ENCODE results near the gene FCGR3A.
"Not testable (repeated sequence)": the region's sequence is repeated elsewhere in the genome, so short reads cannot be mapped to it uniquely, and the experiment has no call there.

DNA sequence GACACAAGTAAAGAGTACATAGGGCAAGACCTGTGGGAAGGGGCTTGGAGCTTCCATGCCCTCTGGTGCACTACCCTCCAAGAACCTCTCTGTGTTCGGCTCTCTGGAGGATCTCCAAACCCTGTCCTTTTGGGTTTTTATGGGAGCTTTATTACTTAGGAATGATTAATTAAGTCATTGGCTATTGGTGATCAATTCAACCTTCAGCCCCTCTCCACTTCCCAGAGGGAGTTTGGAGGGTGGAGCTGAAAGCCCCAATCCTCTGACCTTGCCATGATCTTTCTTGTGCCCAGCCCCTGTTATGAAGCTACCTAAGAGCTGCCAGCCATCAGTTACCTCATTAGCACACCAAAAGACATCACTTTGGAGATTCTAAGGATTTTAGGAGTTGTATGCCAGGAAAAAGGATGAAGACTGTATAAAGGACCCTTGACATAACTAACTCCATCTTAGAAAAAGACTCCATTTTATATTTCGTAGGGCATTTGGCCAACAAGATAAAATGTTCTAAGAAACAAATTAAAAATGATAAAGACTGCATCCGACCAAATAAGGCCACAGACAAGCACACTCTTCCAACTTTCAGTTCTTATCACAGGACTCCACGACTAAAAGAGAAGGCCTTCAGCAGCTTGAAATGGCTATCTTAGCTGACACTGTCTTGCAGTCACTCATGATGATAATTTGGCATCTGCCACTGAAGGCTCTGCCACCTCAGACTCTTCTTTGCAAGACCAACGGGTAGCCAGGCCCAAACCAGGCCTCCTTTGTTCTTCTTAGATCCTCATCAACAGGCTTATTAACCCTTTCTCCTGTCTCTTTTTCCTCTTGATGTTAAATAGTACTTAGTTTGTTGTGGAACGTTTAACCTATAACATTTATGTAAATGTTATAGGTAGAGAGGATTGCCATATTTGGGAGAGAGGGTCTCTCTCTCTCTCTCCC, 8.2 kb upstream of the FCGR3A start:
- TF ChIP-seq, protein P1, sequence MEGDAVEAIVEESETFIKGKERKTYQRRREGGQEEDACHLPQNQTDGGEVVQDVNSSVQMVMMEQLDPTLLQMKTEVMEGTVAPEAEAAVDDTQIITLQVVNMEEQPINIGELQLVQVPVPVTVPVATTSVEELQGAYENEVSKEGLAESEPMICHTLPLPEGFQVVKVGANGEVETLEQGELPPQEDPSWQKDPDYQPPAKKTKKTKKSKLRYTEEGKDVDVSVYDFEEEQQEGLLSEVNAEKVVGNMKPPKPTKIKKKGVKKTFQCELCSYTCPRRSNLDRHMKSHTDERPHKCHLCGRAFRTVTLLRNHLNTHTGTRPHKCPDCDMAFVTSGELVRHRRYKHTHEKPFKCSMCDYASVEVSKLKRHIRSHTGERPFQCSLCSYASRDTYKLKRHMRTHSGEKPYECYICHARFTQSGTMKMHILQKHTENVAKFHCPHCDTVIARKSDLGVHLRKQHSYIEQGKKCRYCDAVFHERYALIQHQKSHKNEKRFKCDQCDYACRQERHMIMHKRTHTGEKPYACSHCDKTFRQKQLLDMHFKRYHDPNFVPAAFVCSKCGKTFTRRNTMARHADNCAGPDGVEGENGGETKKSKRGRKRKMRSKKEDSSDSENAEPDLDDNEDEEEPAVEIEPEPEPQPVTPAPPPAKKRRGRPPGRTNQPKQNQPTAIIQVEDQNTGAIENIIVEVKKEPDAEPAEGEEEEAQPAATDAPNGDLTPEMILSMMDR (IDR thresholded peaks at IDR 0.05; ENCODE audit: low read depth, low read length) = not testable (repeated sequence)
- TF ChIP-seq POLR2A (IDR thresholded peaks at IDR 0.05; ENCODE audit: extremely low read depth, insufficient read length) = not testable (repeated sequence)
- TF ChIP-seq, protein P2, sequence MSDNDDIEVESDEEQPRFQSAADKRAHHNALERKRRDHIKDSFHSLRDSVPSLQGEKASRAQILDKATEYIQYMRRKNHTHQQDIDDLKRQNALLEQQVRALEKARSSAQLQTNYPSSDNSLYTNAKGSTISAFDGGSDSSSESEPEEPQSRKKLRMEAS (IDR thresholded peaks at IDR 0.05; ENCODE audit: low read depth, low read length) = not testable (repeated sequence)

Data from NB4 (cell line).